ENCODE measurements around the gene WDR27.

DNA sequence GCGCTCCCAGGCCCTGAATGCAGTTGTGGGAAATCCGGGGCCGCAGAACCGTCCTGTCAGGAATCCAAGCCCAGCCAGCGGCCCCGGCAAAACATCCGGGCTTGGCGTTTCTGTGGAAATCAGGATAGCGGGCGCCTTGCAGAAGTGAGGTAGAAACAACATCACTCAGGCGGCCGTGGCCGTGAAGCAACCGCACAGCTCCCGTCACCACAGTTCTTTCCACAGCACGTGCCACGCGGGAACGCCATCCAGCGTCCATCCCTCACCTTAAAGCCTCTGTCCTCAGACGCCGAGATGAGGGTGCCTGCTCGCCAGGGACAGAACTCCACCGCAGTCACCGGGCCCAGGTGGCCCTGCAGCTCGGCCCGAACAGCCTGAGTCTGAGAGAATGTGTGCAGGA is 34.1 kb downstream of the WDR27 start:
- TF ChIP-seq, protein P1, sequence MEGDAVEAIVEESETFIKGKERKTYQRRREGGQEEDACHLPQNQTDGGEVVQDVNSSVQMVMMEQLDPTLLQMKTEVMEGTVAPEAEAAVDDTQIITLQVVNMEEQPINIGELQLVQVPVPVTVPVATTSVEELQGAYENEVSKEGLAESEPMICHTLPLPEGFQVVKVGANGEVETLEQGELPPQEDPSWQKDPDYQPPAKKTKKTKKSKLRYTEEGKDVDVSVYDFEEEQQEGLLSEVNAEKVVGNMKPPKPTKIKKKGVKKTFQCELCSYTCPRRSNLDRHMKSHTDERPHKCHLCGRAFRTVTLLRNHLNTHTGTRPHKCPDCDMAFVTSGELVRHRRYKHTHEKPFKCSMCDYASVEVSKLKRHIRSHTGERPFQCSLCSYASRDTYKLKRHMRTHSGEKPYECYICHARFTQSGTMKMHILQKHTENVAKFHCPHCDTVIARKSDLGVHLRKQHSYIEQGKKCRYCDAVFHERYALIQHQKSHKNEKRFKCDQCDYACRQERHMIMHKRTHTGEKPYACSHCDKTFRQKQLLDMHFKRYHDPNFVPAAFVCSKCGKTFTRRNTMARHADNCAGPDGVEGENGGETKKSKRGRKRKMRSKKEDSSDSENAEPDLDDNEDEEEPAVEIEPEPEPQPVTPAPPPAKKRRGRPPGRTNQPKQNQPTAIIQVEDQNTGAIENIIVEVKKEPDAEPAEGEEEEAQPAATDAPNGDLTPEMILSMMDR (IDR thresholded peaks at IDR 0.05; ENCODE audit: borderline replicate concordance, extremely low read depth, low read length, poor library complexity, severe bottlenecking), result no peak
- TF ChIP-seq EZH2 (IDR thresholded peaks at IDR 0.05; ENCODE audit: borderline replicate concordance, low read depth, low read length, severe bottlenecking), result no peak

All from DND-41 (cell line).